Sigmoid colon (tissue), 4 donors: Measurements from ENCODE around the gene ST6GALNAC4.

Experiments
- CTCF ChIP-seq, 4 experiments: fragments of 450-650 bp in 3 of 4; fragments of 200-600 bp in 1 of 4; IDR thresholded peaks; one replicate each; pipeline ENCODE4 v1.5.1; 2016 to 2019; ENCODE audit warnings: antibody characterized with exemption in 4 of 4, mild to moderate bottlenecking in 3 of 4, moderate library complexity in 2 of 4
- EP300 ChIP-seq, 4 donors: sonication (generic); formaldehyde crosslinking; IDR thresholded peaks; one replicate each; pipeline ENCODE4 v1.6.1; 2017; ENCODE audit warnings: antibody characterized with exemption in 4 of 4
- POLR2AphosphoS5 ChIP-seq, 4 donors: sonication (generic); formaldehyde crosslinking; IDR thresholded peaks; one replicate each; pipeline ENCODE4 v1.6.1; 2017; ENCODE audit warnings: antibody characterized with exemption in 4 of 4

- TF ChIP-seq CTCF (IDR thresholded peaks at IDR 0.05) (no peak), EP300 (IDR thresholded peaks at IDR 0.05) (no peak), POLR2AphosphoS5 (IDR thresholded peaks at IDR 0.05) (no peak)
These were observed 781 bp downstream of the ST6GALNAC4 start for GRCh38 chr9:127915801-127916719.
